Camera-type eye (tissue), 1 donor: ENCODE results near the gene OR5D14. TPM values are rescaled to one million over a fixed set of nuclear protein-coding genes. Genes with fewer than 3 reads are reported as not detected.

ENCODE experiments used
- total RNA-seq: library from RNA; depleted of rRNA; stranded (reverse); fragments of >200 nt; gene quantifications from one replicate; pipeline ENCODE4 v1.2.3, GENCODE V29; 2014

The OR5D14 gene
- total RNA-seq, result not detected

GRCh38 chr11:55795256-55795655 lies at the start of gene OR5D14:
Gene OR5D14 (plus strand): TSS chr11:55795556. CDS start chr11:55795556, 0 bp downstream.

GRCh38 chr11:55773138-55773537 lies 22.2 kb upstream of the OR5D14 start, which contains the start of gene OR5D13:
Gene OR5D13 (plus strand): TSS chr11:55773438. CDS start chr11:55773438, 0 bp downstream.

GRCh38 chr11:55811067-55811466 lies 15.7 kb downstream of the OR5D14 start, which contains the start of gene OR5L1:
Gene OR5L1 (plus strand): TSS chr11:55811367. CDS start chr11:55811467, 100 bp downstream.

GRCh38 chr11:55819330-55819729 lies 24.0 kb downstream of the OR5D14 start, which contains the start of gene OR5D18:
Gene OR5D18 (plus strand): TSS chr11:55819630. CDS start chr11:55819630, 0 bp downstream.

GRCh38 chr11:55826919-55827318 lies 31.6 kb downstream of the OR5D14 start, which contains the start of gene OR5L2:
Gene OR5L2 (plus strand): TSS chr11:55827219. CDS start chr11:55827219, 0 bp downstream.

GRCh38 chr11:55838452-55838851 lies 43.1 kb downstream of the OR5D14 start, which contains the start of gene OR5D16:
Gene OR5D16 (plus strand): TSS chr11:55838752. CDS start chr11:55838752, 0 bp downstream.

Other genes with a start within 250 kb of the OR5D14 start
- gene OR4C15, start 241.1 kb upstream of the OR5D14 start, total RNA-seq, result not detected
- gene OR4C16, start 223.4 kb upstream of the OR5D14 start, total RNA-seq, result not detected
- gene OR4C11, start 187.9 kb upstream of the OR5D14 start, total RNA-seq, result not detected
- gene OR4P4, start 160.4 kb upstream of the OR5D14 start, total RNA-seq, result not detected
- gene OR4S2, start 147.2 kb upstream of the OR5D14 start, total RNA-seq, result not detected
- not detected for gene OR4C6, start 133.4 kb upstream of the OR5D14 start, total RNA-seq
- not detected for gene OR5D13, start 22.1 kb upstream of the OR5D14 start, total RNA-seq
- gene OR5L1, start 15.8 kb downstream of the OR5D14 start, total RNA-seq, result not detected
- gene OR5D18, start 24.1 kb downstream of the OR5D14 start, total RNA-seq, result not detected
- not detected for gene OR5L2, start 31.7 kb downstream of the OR5D14 start, total RNA-seq
- not detected for gene OR5D16, start 43.2 kb downstream of the OR5D14 start, total RNA-seq
- not detected for gene TRIM51, start 87.7 kb downstream of the OR5D14 start, total RNA-seq
- not detected for gene OR5W2, start 119.0 kb downstream of the OR5D14 start, total RNA-seq
- gene OR5I1, start 140.8 kb downstream of the OR5D14 start, total RNA-seq, result not detected
- not detected for gene OR10AG1, start 174.4 kb downstream of the OR5D14 start, total RNA-seq
- not detected for gene OR5F1, start 199.1 kb downstream of the OR5D14 start, total RNA-seq
- gene OR5AS1, start 232.1 kb downstream of the OR5D14 start, total RNA-seq, result not detected